ACC112 (cell line): ENCODE data around the gene KCNT2.
"Not testable (repeated sequence)": the region's sequence is repeated elsewhere in the genome, so short reads cannot be mapped to it uniquely, and the experiment has no call there.

ENCODE experiments used
- H2AFZ ChIP-seq: fragments of 200-600 bp; sonication (generic); one replicate; pipeline ENCODE4 v1.6.0; 2017; ENCODE audit warnings: antibody characterized with exemption, low read length; ENCODE audit not compliant: unreplicated experiment
- H3K27ac ChIP-seq: fragments of 200-600 bp; sonication (generic); 2 replicates; pipeline ENCODE4 v1.5.1; 2014; ENCODE audit warnings: low read depth, mild to moderate bottlenecking, antibody characterized with exemption, low read length, moderate library complexity
- H3K27me3 ChIP-seq: fragments of 200-600 bp; sonication (generic); 2 replicates; pipeline ENCODE4 v1.6.1; 2014; ENCODE audit warnings: mild to moderate bottlenecking, antibody characterized with exemption, low read length, moderate library complexity, mixed read lengths; ENCODE audit not compliant: insufficient read depth
- H3K36me3 ChIP-seq: fragments of 200-600 bp; sonication (generic); 2 replicates; pipeline ENCODE4 v1.6.1; 2016; ENCODE audit warnings: mild to moderate bottlenecking, antibody characterized with exemption, low read length, moderate library complexity, mixed read lengths; ENCODE audit not compliant: insufficient read depth
- H3K4me1 ChIP-seq: fragments of 200-600 bp; sonication (generic); one replicate; pipeline ENCODE4 v1.6.1; 2016; ENCODE audit warnings: low read length, mixed read lengths; ENCODE audit not compliant: insufficient read depth, unreplicated experiment, control insufficient read depth
- H3K4me3 ChIP-seq: fragments of 200-600 bp; sonication (generic); 2 replicates; pipeline ENCODE4 v1.5.1; 2014; ENCODE audit warnings: mild to moderate bottlenecking, low read depth, low read length
- H3K79me2 ChIP-seq: fragments of 200-600 bp; sonication (generic); one replicate; pipeline ENCODE4 v1.6.0; 2016; ENCODE audit warnings: low read length; ENCODE audit not compliant: control insufficient read depth, unreplicated experiment, insufficient read depth

KCNT2 gene

DNA sequence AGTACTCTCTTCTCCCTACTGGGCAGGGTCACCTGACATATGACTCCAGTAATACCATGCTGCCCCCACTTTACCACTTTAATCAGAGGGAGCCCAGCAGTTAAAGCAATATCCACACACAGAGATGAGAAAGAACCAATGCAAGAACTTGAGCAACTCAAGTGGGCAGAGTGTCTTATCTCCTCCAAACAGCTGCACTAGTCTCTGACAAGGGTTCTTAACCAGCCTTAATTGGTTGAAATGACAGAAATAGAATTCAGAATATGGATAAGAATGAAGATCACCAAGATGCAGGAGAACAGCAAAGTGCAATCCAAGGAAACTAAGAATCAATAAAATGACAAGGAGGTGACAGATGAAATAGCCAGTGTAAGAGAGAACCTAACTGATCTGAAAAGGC lies 91.0 kb downstream of the KCNT2 start:
- Histone ChIP-seq H3K27ac (no peak overlapping the region), H3K4me1 (no peaks in the 10 kb centered on the region), H3K36me3 (no peaks in the 10 kb centered on the region), H3K4me3 (no peak overlapping the region), H3K79me2 (no peaks in the 10 kb centered on the region), H2AFZ (no peak overlapping the region), H3K27me3 (no peaks in the 10 kb centered on the region)

DNA sequence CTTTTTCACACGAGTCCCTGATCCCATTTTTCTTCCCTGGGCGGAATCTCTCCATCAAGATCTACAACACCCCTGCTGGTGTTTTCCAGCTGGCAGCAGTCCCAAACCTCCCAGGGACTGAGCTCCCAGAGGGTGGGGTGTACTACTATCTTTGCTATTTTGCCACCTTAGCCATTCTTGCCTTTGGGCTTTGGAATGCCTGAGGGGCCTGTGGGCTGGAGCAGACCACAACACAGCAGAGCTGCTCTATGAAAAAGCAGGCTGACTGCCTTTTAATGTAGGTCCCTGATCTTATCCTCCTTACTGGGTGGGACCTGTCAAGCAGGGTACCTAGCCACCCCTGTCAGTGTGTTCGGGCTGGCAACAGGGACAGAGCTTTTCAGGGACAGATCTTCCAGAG lies 91.9 kb downstream of the KCNT2 start:
- H3K27me3 ChIP-seq = no peaks in the 10 kb centered on the region
- H3K79me2 ChIP-seq = no peaks in the 10 kb centered on the region
- no peak overlapping the region for H3K27ac ChIP-seq
- H3K4me1 ChIP-seq = no peaks in the 10 kb centered on the region
- H2AFZ ChIP-seq = no peak overlapping the region
- no peaks in the 10 kb centered on the region for H3K36me3 ChIP-seq
- H3K4me3 ChIP-seq = no peak overlapping the region

DNA sequence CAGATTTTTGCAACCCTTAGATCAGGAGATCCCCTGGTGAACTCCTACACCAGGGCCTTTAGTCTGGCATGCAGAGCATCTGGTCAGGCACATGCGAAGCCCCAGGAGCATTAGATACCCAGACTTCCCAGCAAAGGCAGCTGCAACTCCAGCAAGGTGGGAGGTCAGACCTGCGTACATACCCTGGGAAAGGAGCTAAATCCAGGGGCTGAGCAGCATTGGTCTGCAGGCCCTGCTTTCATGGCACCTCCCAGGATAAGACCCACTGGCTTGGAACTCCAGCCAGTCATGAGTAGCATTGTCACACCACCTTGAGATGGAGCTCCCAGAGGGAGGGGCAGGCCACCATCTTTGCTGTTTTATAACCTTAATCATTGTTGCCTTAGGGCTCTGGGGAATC lies 92.3 kb downstream of the KCNT2 start:
- no peaks in the 10 kb centered on the region for H3K4me1 ChIP-seq
- no peak overlapping the region for H2AFZ ChIP-seq
- H3K36me3 ChIP-seq = no peaks in the 10 kb centered on the region
- no peaks in the 10 kb centered on the region for H3K27me3 ChIP-seq
- no peak overlapping the region for H3K4me3 ChIP-seq
- H3K79me2 ChIP-seq = no peaks in the 10 kb centered on the region
- H3K27ac ChIP-seq = no peak overlapping the region

DNA sequence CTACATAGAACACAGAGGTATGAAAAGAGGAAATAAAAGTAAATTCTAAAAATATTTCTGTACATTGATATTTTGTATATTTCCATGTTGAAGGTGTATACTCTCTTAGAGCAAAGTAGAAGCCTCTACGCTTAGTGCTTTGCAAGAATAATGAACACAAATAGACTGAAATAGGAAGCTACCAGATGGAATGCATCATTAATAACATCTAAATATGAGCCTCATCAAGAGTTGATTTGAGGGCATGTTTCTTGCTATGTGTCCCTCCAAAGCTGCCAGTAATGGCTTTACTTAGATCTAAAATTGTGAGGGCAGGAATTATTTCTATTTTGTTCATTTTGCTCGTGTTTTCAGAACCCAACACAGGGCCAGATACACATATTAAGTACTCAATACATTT lies 94.4 kb downstream of the KCNT2 start:
- H3K27ac ChIP-seq = no peak overlapping the region
- H2AFZ ChIP-seq = no peak overlapping the region
- no peaks in the 10 kb centered on the region for H3K27me3 ChIP-seq
- no peaks in the 10 kb centered on the region for H3K36me3 ChIP-seq
- H3K4me1 ChIP-seq = no peaks in the 10 kb centered on the region
- no peak overlapping the region for H3K4me3 ChIP-seq
- H3K79me2 ChIP-seq = no peaks in the 10 kb centered on the region

DNA sequence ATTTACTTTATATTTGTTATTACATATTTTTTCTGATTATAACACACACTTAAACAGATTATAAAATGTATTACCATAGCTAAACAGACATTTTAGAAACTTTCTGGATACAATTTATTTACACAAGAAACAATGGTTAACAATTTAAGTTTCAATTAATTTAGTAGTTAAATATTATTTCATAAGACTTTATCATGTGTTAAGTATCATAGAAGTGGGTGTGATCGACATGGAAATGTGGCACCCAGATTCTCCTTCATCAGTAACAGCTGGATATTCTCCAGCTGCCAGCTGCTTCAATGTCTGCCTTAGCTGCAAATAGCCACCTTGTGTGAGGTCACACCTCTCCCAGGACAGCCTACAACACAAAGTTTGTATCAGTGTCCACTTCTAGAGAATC lies 97.8 kb downstream of the KCNT2 start:
- Histone ChIP-seq H3K79me2 (no peaks in the 10 kb centered on the region), H3K27me3 (no peaks in the 10 kb centered on the region), H3K4me1 (no peaks in the 10 kb centered on the region), H3K36me3 (no peaks in the 10 kb centered on the region), H2AFZ (no peak overlapping the region), H3K4me3 (no peak overlapping the region), H3K27ac (no peak overlapping the region)

DNA sequence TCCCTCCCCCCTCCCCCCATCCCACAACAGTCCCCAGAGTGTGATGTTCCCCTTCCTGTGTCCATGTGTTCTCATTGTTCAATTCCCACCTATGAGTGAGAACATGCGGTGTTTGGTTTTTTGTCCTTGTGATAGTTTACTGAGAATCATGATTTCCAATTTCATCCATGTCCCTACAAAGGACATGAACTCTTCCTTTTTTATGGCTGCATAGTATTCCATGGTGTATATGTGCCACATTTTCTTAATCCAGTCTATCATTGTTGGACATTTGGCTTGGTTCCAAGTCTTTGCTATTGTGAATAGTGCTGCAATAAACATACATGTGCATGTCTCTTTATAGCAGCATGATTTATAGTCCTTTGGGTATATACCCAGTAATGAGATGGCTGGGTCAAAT lies 104.0 kb downstream of the KCNT2 start:
- not testable (repeated sequence) for H3K4me3 ChIP-seq, H3K4me1 ChIP-seq, H3K27ac ChIP-seq, H3K36me3 ChIP-seq, H3K27me3 ChIP-seq, H3K79me2 ChIP-seq, H2AFZ ChIP-seq

DNA sequence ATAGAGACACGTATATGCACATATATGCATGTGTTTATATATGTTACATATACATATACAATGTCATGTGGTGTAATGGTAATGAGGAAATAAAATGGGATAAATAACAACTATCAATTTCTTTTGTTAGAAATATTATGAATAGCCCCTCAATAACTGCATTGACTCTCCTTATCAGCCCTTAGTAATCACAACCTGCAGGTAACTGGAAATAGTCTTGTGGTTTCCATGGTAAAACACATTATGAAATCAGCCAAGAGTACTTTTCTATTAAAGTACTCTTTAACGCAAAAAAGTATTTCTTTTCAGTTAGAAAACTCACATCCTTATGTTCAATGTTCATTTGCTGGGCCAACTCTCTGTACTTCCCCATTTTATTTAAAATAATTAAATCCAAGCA lies 105.8 kb downstream of the KCNT2 start:
- Histone ChIP-seq H3K4me1 (no peaks in the 10 kb centered on the region), H3K79me2 (no peaks in the 10 kb centered on the region), H3K27me3 (no peaks in the 10 kb centered on the region), H3K4me3 (no peak overlapping the region), H3K36me3 (no peaks in the 10 kb centered on the region), H2AFZ (no peak overlapping the region), H3K27ac (no peak overlapping the region)

DNA sequence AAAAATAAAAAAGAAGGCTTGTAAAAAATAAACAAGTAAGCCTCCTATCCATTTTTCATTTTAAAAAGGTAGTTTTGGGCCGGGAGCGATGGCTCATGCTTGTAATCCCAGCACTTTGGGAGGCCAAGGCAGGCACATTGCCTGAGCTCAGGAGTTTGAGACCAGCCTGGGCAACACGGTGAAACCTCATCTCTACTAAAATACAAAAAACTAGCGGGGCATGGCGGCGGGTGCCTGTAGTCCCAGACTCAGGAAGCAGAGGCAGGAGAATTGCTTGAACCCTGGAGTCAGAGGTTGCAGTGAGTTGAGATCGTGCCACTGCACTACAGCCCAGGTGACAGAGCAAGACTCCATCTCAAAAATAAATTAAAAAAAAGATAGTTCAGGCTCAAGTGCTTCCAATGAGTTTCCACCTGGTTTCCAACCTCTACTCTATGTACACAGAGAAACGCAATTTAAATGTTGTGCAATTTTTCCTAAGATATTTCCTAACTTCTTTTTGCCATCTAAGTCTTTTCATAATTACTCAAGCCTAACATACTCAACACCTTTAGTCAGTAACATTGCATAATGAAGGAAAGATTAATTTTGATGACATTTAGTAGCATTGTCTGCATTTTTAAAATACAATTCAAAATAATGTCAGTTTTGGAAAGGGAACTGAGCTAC lies 106.3 kb downstream of the KCNT2 start:
- no peak overlapping the region for H2AFZ ChIP-seq
- H3K27me3 ChIP-seq = no peaks in the 10 kb centered on the region
- H3K4me3 ChIP-seq = no peak overlapping the region
- H3K27ac ChIP-seq = no peak overlapping the region
- H3K79me2 ChIP-seq = no peaks in the 10 kb centered on the region
- no peaks in the 10 kb centered on the region for H3K4me1 ChIP-seq
- no peaks in the 10 kb centered on the region for H3K36me3 ChIP-seq

DNA sequence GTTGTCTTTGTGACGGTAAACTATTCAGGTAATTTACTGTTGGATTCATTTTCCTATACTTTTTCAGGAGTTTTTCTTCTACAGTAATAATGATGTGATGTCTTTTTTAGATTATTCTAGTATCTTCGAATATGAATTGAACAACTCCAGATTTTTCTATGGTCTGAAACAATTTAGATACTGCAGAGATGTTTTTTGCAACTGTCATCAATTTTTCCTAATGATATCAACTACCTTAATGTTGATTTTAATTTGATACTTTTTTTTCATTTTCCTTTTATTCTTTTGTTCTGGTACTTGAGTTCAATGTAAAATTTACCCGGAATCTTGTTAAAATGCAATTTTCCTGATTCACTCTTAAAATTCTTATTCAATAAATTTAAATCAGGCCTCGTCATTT lies 110.4 kb downstream of the KCNT2 start:
- H3K4me1 ChIP-seq = no peaks in the 10 kb centered on the region
- H3K36me3 ChIP-seq = no peaks in the 10 kb centered on the region
- no peak overlapping the region for H3K27ac ChIP-seq
- no peak overlapping the region for H2AFZ ChIP-seq
- H3K79me2 ChIP-seq = no peaks in the 10 kb centered on the region
- H3K4me3 ChIP-seq = no peak overlapping the region
- H3K27me3 ChIP-seq = no peaks in the 10 kb centered on the region

DNA sequence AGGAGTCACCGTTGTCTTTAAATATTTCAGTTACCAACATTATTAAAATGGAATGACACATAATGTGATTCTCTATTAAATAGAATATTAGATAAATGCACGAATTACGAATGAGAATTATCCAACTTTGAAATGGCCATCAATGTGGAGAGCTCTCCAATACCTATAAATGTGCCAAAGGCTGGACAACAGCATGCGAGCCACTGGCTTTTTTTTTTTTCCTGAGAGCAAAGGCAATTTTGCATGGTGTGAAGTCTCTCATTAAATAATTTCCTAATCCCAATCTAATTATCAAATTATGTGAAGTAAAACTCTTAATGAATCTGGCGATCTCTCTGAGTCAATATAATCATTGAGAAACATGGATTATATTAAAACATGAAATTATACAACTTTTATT lies 113.5 kb downstream of the KCNT2 start:
- no peak overlapping the region for H3K4me3 ChIP-seq
- H3K79me2 ChIP-seq = no peaks in the 10 kb centered on the region
- no peaks in the 10 kb centered on the region for H3K36me3 ChIP-seq
- H2AFZ ChIP-seq = no peak overlapping the region
- no peak overlapping the region for H3K27ac ChIP-seq
- no peaks in the 10 kb centered on the region for H3K27me3 ChIP-seq
- H3K4me1 ChIP-seq = no peaks in the 10 kb centered on the region

DNA sequence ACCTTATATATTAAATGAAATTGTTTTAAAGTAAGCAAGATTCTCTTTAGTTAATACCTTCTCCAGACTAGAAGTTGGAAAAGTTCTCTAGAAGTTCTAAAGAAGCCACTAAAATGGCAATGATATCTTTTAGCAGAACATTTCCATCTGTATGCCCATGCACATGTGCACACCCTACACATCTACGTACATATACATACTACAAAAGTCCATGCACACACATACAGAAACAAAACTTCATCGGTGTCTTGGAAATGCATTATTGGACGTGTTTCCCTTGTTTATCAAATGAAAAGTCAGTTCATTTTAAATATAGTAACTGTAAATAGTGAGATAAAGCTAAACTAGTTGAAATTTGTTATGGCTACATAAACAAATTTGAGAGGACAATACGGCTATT lies 114.4 kb downstream of the KCNT2 start:
- no peaks in the 10 kb centered on the region for H3K27me3 ChIP-seq
- H3K79me2 ChIP-seq = no peaks in the 10 kb centered on the region
- no peaks in the 10 kb centered on the region for H3K36me3 ChIP-seq
- H3K27ac ChIP-seq = no peak overlapping the region
- no peak overlapping the region for H3K4me3 ChIP-seq
- H2AFZ ChIP-seq = no peak overlapping the region
- no peaks in the 10 kb centered on the region for H3K4me1 ChIP-seq
